GM23338 (cell line): ENCODE data around the gene ZHX3. TPM values are rescaled to one million over a fixed set of nuclear protein-coding genes. Genes with fewer than 3 reads are reported as not detected.

ENCODE experiments used
- ATAC-seq: fragments of 200-7000 bp; cut with Tn5 transposase; 3 replicates; pipeline ENCODE4 v1.9.1; 2020
- DNase-seq: peaks from one replicate; pipeline ENCODE4 v3.0.0-alpha.2; 2015; ENCODE audit warnings: low spot score
- H2AFZ ChIP-seq: fragments of 200-600 bp; sonication (generic); 2 replicates; pipeline ENCODE4 v1.8.0; 2016; ENCODE audit warnings: antibody characterized with exemption, mild to moderate bottlenecking, moderate library complexity
- H3F3A ChIP-seq: fragments of 200-600 bp; sonication (generic); replicated peaks from 2 replicates; pipeline ENCODE4 v1.8.0; 2017; ENCODE audit warnings: antibody characterized with exemption, mixed run types, low read depth
- H3K27ac ChIP-seq: fragments of 200-600 bp; sonication (generic); 2 replicates; pipeline ENCODE4 v1.6.1; 2016; ENCODE audit warnings: low read depth
- H3K27me3 ChIP-seq: fragments of 200-600 bp; sonication (generic); 2 replicates; pipeline ENCODE4 v1.8.0; 2016; ENCODE audit warnings: mild to moderate bottlenecking, mixed run types, moderate library complexity; ENCODE audit not compliant: insufficient read depth
- H3K36me3 ChIP-seq: fragments of 200-600 bp; sonication (generic); 2 replicates; pipeline ENCODE4 v1.8.0; 2016; ENCODE audit warnings: mild to moderate bottlenecking; ENCODE audit not compliant: insufficient read depth
- H3K4me1 ChIP-seq: fragments of 200-600 bp; sonication (generic); 2 replicates; pipeline ENCODE4 v1.8.0; 2016; ENCODE audit warnings: mild to moderate bottlenecking, moderate library complexity; ENCODE audit not compliant: insufficient read depth
- H3K4me2 ChIP-seq: fragments of 200-600 bp; sonication (generic); 2 replicates; pipeline ENCODE4 v1.7.1; 2017; ENCODE audit warnings: mixed run types
- H3K4me3 ChIP-seq: fragments of 200-600 bp; sonication (generic); 2 replicates; pipeline ENCODE4 v1.6.1; 2016; ENCODE audit warnings: mixed run types
- H3K79me2 ChIP-seq: fragments of 200-600 bp; sonication (generic); replicated peaks from 2 replicates; pipeline ENCODE4 v1.8.0; 2017; ENCODE audit warnings: mild to moderate bottlenecking; ENCODE audit not compliant: insufficient read depth
- H3K9me2 ChIP-seq: fragments of 200-600 bp; sonication (generic); 2 replicates; pipeline ENCODE4 v1.8.0; 2017; ENCODE audit not compliant: insufficient read depth
- H4K20me1 ChIP-seq: fragments of 200-600 bp; sonication (generic); replicated peaks from 2 replicates; pipeline ENCODE4 v1.8.0; 2017; ENCODE audit warnings: mild to moderate bottlenecking; ENCODE audit not compliant: insufficient read depth
- H3K27ac Mint-ChIP-seq: 2 replicates; pipeline ENCODE4 v1.8.0; 2020; ENCODE audit warnings: inconsistent platforms, mild to moderate bottlenecking, moderate library complexity, mixed read lengths
- H3K27me3 Mint-ChIP-seq: 3 replicates; pipeline ENCODE4 v1.8.0; 2022; ENCODE audit warnings: low read depth, mild to moderate bottlenecking, moderate library complexity, mixed read lengths, inconsistent platforms; ENCODE audit not compliant: insufficient read depth, poor library complexity
- H3K36me3 Mint-ChIP-seq: 3 replicates; pipeline ENCODE4 v1.8.0; 2021; ENCODE audit warnings: low read depth, mild to moderate bottlenecking, inconsistent platforms, moderate library complexity, mixed read lengths
- H3K4me1 Mint-ChIP-seq: 3 replicates; pipeline ENCODE4 v1.8.0; 2020; ENCODE audit warnings: mild to moderate bottlenecking, inconsistent platforms, mixed read lengths
- H3K4me3 Mint-ChIP-seq: 3 replicates; pipeline ENCODE4 v1.8.0; 2021; ENCODE audit warnings: moderate library complexity, mild to moderate bottlenecking, inconsistent platforms, mixed read lengths
- H3K9me3 Mint-ChIP-seq: 3 replicates; pipeline ENCODE4 v1.8.0; 2020; ENCODE audit warnings: moderate library complexity, mild to moderate bottlenecking, inconsistent platforms, mixed read lengths
- CREB1 ChIP-seq: fragments of 250-450 bp; sonication (Bioruptor Pico); IDR thresholded peaks from 2 replicates; pipeline ENCODE4 v1.5.0; 2020; ENCODE audit warnings: low read depth, mild to moderate bottlenecking, moderate library complexity
- EZH2 ChIP-seq: fragments of 200-600 bp; sonication (generic); IDR thresholded peaks from one replicate; pipeline ENCODE4 v1.8.0; 2017; ENCODE audit warnings: antibody characterized with exemption, mild to moderate bottlenecking, low read depth; ENCODE audit not compliant: unreplicated experiment
- JUNB ChIP-seq: IDR thresholded peaks from one replicate; pipeline ENCODE4 v1.6.1; 2016; ENCODE audit warnings: antibody characterized with exemption; ENCODE audit not compliant: unreplicated experiment
- NANOG ChIP-seq: IDR thresholded peaks from 2 replicates; pipeline ENCODE4 v1.6.1; 2016; ENCODE audit warnings: antibody characterized with exemption, borderline replicate concordance
- POLR2AphosphoS5 ChIP-seq: IDR thresholded peaks from 2 replicates; pipeline ENCODE4 v1.6.1; 2016; ENCODE audit warnings: antibody characterized with exemption, low read depth
- polyA plus RNA-seq: library from polyadenylated mRNA; unstranded; fragments of >200 nt; fragmentation: Nextera tagmentation; extraction: Ambion mirVana; gene quantifications from 2 replicates; pipeline ENCODE4 v1.2.1, GENCODE V29; 2016
- total RNA-seq: library from RNA; depleted of rRNA; stranded (reverse); fragments of >200 nt; shearing (Covaris generic); gene quantifications from 2 replicates; pipeline ENCODE4 v1.2.3, GENCODE V29; 2014
- TF ChIP-seq, protein P1 (sequence below), 2 experiments: fragments of 200-600 bp in 1 of 2; sonication (generic) in 1 of 2; conservative IDR thresholded peaks; 2 replicates each; pipeline versions ENCODE4 v1.5.1 to v1.6.1; 2016 to 2017; ENCODE audit warnings: antibody characterized with exemption in 2 of 2, low read depth in 2 of 2, mild to moderate bottlenecking in 2 of 2, moderate library complexity in 1 of 2
- TF ChIP-seq, protein P2 (sequence below): IDR thresholded peaks from one replicate; pipeline ENCODE4 v1.6.1; 2018; ENCODE audit warnings: antibody characterized with exemption; ENCODE audit not compliant: unreplicated experiment
- TF ChIP-seq, protein P3 (sequence below): fragments of 250-450 bp; sonication (Bioruptor Pico); IDR thresholded peaks from 2 replicates; pipeline ENCODE4 v1.5.0; 2020; ENCODE audit warnings: mild to moderate bottlenecking, moderate library complexity

The ZHX3 gene
- total and polyA plus RNA-seq, 2 experiments from 2014 or later, result 1.7 to 2.8 TPM

DNA sequence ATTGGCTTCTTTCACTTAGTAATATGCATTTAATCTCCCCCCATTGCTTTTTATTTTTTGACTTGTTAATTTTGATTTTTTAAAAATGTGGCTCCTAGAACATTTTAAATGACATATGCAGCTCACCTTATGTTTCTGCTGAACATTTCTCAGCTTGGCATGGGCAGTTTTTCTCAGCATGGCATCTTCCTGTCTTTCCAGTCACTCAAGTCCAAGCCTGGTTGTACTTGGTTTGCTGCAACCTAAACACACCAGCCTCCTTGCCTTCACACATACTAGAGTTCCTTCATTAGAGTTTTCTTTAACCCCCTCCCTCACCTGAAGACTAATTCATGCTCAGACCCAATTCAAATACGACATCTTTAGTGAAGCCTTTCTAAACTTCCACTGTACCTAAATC is 86.4 kb downstream of the ZHX3 start:
- H3F3A ChIP-seq, result no peaks in the 10 kb centered on the region
- DNase-seq, result no peak
- H4K20me1 ChIP-seq, result no peaks in the 10 kb centered on the region
- Mint-ChIP-seq H3K4me3 (no peak overlapping the region), H3K27me3 (peaks cover 3% of the 10 kb centered on the region), H3K9me3 (no peaks in the 10 kb centered on the region), H3K36me3 (no peaks in the 10 kb centered on the region), H3K4me1 (no peaks in the 10 kb centered on the region), H3K27ac (no peak overlapping the region)
- no peaks in the 10 kb centered on the region for H3K27me3 ChIP-seq
- no peak for ATAC-seq
- no peak overlapping the region for H3K4me3 ChIP-seq
- no peaks in the 10 kb centered on the region for H3K36me3 ChIP-seq
- no peaks in the 10 kb centered on the region for H3K4me1 ChIP-seq
- no peak overlapping the region for H3K27ac ChIP-seq
- no peak for TF ChIP-seq CREB1 (CRISPR knock-in tag)
- TF ChIP-seq NANOG, result no peak
- TF ChIP-seq, protein P1, sequence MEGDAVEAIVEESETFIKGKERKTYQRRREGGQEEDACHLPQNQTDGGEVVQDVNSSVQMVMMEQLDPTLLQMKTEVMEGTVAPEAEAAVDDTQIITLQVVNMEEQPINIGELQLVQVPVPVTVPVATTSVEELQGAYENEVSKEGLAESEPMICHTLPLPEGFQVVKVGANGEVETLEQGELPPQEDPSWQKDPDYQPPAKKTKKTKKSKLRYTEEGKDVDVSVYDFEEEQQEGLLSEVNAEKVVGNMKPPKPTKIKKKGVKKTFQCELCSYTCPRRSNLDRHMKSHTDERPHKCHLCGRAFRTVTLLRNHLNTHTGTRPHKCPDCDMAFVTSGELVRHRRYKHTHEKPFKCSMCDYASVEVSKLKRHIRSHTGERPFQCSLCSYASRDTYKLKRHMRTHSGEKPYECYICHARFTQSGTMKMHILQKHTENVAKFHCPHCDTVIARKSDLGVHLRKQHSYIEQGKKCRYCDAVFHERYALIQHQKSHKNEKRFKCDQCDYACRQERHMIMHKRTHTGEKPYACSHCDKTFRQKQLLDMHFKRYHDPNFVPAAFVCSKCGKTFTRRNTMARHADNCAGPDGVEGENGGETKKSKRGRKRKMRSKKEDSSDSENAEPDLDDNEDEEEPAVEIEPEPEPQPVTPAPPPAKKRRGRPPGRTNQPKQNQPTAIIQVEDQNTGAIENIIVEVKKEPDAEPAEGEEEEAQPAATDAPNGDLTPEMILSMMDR (conservative IDR thresholded peaks at IDR 0.05; ENCODE audit: low read depth in 2 of 2), result no peak
- no peak for TF ChIP-seq JUNB
- no peak for TF ChIP-seq POLR2AphosphoS5
- TF ChIP-seq, protein P2, sequence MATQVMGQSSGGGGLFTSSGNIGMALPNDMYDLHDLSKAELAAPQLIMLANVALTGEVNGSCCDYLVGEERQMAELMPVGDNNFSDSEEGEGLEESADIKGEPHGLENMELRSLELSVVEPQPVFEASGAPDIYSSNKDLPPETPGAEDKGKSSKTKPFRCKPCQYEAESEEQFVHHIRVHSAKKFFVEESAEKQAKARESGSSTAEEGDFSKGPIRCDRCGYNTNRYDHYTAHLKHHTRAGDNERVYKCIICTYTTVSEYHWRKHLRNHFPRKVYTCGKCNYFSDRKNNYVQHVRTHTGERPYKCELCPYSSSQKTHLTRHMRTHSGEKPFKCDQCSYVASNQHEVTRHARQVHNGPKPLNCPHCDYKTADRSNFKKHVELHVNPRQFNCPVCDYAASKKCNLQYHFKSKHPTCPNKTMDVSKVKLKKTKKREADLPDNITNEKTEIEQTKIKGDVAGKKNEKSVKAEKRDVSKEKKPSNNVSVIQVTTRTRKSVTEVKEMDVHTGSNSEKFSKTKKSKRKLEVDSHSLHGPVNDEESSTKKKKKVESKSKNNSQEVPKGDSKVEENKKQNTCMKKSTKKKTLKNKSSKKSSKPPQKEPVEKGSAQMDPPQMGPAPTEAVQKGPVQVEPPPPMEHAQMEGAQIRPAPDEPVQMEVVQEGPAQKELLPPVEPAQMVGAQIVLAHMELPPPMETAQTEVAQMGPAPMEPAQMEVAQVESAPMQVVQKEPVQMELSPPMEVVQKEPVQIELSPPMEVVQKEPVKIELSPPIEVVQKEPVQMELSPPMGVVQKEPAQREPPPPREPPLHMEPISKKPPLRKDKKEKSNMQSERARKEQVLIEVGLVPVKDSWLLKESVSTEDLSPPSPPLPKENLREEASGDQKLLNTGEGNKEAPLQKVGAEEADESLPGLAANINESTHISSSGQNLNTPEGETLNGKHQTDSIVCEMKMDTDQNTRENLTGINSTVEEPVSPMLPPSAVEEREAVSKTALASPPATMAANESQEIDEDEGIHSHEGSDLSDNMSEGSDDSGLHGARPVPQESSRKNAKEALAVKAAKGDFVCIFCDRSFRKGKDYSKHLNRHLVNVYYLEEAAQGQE, result no peak
- no peak for TF ChIP-seq EZH2
- TF ChIP-seq, protein P3, sequence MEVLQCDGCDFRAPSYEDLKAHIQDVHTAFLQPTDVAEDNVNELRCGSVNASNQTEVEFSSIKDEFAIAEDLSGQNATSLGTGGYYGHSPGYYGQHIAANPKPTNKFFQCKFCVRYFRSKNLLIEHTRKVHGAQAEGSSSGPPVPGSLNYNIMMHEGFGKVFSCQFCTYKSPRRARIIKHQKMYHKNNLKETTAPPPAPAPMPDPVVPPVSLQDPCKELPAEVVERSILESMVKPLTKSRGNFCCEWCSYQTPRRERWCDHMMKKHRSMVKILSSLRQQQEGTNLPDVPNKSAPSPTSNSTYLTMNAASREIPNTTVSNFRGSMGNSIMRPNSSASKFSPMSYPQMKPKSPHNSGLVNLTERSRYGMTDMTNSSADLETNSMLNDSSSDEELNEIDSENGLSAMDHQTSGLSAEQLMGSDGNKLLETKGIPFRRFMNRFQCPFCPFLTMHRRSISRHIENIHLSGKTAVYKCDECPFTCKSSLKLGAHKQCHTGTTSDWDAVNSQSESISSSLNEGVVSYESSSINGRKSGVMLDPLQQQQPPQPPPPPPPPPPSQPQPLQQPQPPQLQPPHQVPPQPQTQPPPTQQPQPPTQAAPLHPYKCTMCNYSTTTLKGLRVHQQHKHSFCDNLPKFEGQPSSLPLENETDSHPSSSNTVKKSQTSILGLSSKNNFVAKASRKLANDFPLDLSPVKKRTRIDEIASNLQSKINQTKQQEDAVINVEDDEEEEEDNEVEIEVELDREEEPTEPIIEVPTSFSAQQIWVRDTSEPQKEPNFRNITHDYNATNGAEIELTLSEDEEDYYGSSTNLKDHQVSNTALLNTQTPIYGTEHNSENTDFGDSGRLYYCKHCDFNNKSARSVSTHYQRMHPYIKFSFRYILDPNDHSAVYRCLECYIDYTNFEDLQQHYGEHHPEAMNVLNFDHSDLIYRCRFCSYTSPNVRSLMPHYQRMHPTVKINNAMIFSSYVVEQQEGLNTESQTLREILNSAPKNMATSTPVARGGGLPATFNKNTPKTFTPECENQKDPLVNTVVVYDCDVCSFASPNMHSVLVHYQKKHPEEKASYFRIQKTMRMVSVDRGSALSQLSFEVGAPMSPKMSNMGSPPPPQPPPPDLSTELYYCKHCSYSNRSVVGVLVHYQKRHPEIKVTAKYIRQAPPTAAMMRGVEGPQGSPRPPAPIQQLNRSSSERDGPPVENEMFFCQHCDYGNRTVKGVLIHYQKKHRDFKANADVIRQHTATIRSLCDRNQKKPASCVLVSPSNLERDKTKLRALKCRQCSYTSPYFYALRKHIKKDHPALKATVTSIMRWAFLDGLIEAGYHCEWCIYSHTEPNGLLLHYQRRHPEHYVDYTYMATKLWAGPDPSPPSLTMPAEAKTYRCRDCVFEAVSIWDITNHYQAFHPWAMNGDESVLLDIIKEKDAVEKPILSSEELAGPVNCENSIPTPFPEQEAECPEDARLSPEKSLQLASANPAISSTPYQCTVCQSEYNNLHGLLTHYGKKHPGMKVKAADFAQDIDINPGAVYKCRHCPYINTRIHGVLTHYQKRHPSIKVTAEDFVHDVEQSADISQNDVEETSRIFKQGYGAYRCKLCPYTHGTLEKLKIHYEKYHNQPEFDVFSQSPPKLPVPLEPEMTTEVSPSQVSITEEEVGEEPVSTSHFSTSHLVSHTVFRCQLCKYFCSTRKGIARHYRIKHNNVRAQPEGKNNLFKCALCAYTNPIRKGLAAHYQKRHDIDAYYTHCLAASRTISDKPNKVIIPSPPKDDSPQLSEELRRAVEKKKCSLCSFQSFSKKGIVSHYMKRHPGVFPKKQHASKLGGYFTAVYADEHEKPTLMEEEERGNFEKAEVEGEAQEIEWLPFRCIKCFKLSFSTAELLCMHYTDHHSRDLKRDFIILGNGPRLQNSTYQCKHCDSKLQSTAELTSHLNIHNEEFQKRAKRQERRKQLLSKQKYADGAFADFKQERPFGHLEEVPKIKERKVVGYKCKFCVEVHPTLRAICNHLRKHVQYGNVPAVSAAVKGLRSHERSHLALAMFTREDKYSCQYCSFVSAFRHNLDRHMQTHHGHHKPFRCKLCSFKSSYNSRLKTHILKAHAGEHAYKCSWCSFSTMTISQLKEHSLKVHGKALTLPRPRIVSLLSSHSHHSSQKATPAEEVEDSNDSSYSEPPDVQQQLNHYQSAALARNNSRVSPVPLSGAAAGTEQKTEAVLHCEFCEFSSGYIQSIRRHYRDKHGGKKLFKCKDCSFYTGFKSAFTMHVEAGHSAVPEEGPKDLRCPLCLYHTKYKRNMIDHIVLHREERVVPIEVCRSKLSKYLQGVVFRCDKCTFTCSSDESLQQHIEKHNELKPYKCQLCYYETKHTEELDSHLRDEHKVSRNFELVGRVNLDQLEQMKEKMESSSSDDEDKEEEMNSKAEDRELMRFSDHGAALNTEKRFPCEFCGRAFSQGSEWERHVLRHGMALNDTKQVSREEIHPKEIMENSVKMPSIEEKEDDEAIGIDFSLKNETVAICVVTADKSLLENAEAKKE (CRISPR knock-in tag), result no peak
- H3K9me2 ChIP-seq, result no peaks in the 10 kb centered on the region
- H3K4me2 ChIP-seq, result no peak overlapping the region
- H3K79me2 ChIP-seq, result no peaks in the 10 kb centered on the region
- no peak overlapping the region for H2AFZ ChIP-seq
